Nephron (organoid): ENCODE results near the gene HPCAL1.

Experiments used
- H3K27ac Mint-ChIP-seq, 3 experiments: 2 replicates each; pipeline ENCODE4 v1.8.0; 2020; ENCODE audit warnings: mixed read lengths in 3 of 3, mild to moderate bottlenecking in 2 of 3, moderate library complexity in 1 of 3
- H3K27me3 Mint-ChIP-seq: 2 replicates; pipeline ENCODE4 v1.8.0; 2021; ENCODE audit warnings: low read depth, mild to moderate bottlenecking, moderate library complexity, mixed read lengths
- H3K36me3 Mint-ChIP-seq: 2 replicates; pipeline ENCODE4 v1.8.0; 2020; ENCODE audit warnings: low read depth, mixed read lengths
- H3K4me1 Mint-ChIP-seq: 2 replicates; pipeline ENCODE4 v1.8.0; 2020; ENCODE audit warnings: mixed read lengths
- H3K4me3 Mint-ChIP-seq, 3 experiments: 2 replicates each; pipeline ENCODE4 v1.8.0; 2020; ENCODE audit warnings: mild to moderate bottlenecking in 3 of 3, mixed read lengths in 3 of 3, moderate library complexity in 2 of 3
- H3K9me3 Mint-ChIP-seq: 2 replicates; pipeline ENCODE4 v1.8.0; 2020; ENCODE audit warnings: mixed read lengths
- CTCF ChIP-seq, 3 experiments: fragments of 200-600 bp; sonication (generic); IDR thresholded peaks; one replicate each; pipeline ENCODE4 v1.5.0; 2021; ENCODE audit warnings: antibody characterized with exemption in 3 of 3; ENCODE audit not compliant: unreplicated experiment in 3 of 3

The HPCAL1 gene

GRCh38 chr2:10303694-10304378 lies 1.1 kb downstream of the HPCAL1 start:
- peak in 2 of 3 experiments; percentile 25 to 43 for TF ChIP-seq CTCF (IDR thresholded peaks at IDR 0.05; ENCODE audit: unreplicated experiment in 3 of 3)
- Mint-ChIP-seq H3K4me3 (peak overlapping the region; percentile 88 to 92 (median 90)), H3K4me1 (peaks cover 4% of the 10 kb centered on the region), H3K9me3 (peaks cover 1% of the 10 kb centered on the region), H3K36me3 (no peaks in the 10 kb centered on the region), H3K27me3 (peaks cover 59% of the 10 kb centered on the region), H3K27ac (no peak overlapping the region)

GRCh38 chr2:10304458-10305253 lies 2.0 kb downstream of the HPCAL1 start:
- peak overlapping the region in 1 of 3 experiments; percentile 67 for H3K27ac Mint-ChIP-seq
- peaks cover 64% of the 10 kb centered on the region for H3K27me3 Mint-ChIP-seq
- peaks cover 4% of the 10 kb centered on the region for H3K4me1 Mint-ChIP-seq
- H3K9me3 Mint-ChIP-seq: no peaks in the 10 kb centered on the region
- peak overlapping the region; percentile 88 to 92 (median 90) for H3K4me3 Mint-ChIP-seq
- no peaks in the 10 kb centered on the region for H3K36me3 Mint-ChIP-seq
- no peak for TF ChIP-seq CTCF (IDR thresholded peaks at IDR 0.05; ENCODE audit: unreplicated experiment in 3 of 3)

- no peak overlapping the region for H3K27ac Mint-ChIP-seq
These were observed 2.5 kb downstream of the HPCAL1 start for GRCh38 chr2:10305254-10305635.

GRCh38 chr2:10305715-10306114 lies 3.0 kb downstream of the HPCAL1 start:
- no peak overlapping the region for H3K27ac Mint-ChIP-seq
- TF ChIP-seq CTCF (IDR thresholded peaks at IDR 0.05; ENCODE audit: unreplicated experiment in 3 of 3): no peak
- H3K36me3 Mint-ChIP-seq: no peaks in the 10 kb centered on the region
- peak overlapping the region; percentile 61 to 78 (median 65) for H3K4me3 Mint-ChIP-seq
- peaks cover 68% of the 10 kb centered on the region for H3K27me3 Mint-ChIP-seq
- H3K4me1 Mint-ChIP-seq: peaks cover 4% of the 10 kb centered on the region
- no peaks in the 10 kb centered on the region for H3K9me3 Mint-ChIP-seq

More at GRCh38 chr2:10305254-10305635, 2.5 kb downstream of the HPCAL1 start:
- H3K4me3 Mint-ChIP-seq: peak overlapping the region; percentile 61 to 78 (median 65)
- H3K36me3 Mint-ChIP-seq: no peaks in the 10 kb centered on the region
- no peaks in the 10 kb centered on the region for H3K9me3 Mint-ChIP-seq
- peaks cover 4% of the 10 kb centered on the region for H3K4me1 Mint-ChIP-seq
- no peak for TF ChIP-seq CTCF (IDR thresholded peaks at IDR 0.05; ENCODE audit: unreplicated experiment in 3 of 3)
- H3K27me3 Mint-ChIP-seq: peaks cover 68% of the 10 kb centered on the region

GRCh38 chr2:10306901-10307463 lies 4.3 kb downstream of the HPCAL1 start:
- Mint-ChIP-seq H3K4me3 (no peak overlapping the region), H3K27ac (no peak overlapping the region), H3K4me1 (peaks cover 4% of the 10 kb centered on the region), H3K27me3 (peaks cover 64% of the 10 kb centered on the region), H3K36me3 (no peaks in the 10 kb centered on the region), H3K9me3 (no peaks in the 10 kb centered on the region)
- TF ChIP-seq CTCF (IDR thresholded peaks at IDR 0.05; ENCODE audit: unreplicated experiment in 3 of 3): no peak
